Neural progenitor cell (in vitro differentiated cells): Measurements from ENCODE around the gene SCART1. TPM values are rescaled to one million over a fixed set of nuclear protein-coding genes. Genes with fewer than 3 reads are reported as not detected.

Experiments used
- DNase-seq: peaks from one replicate; pipeline ENCODE4 v3.0.0-alpha.2; 2016; ENCODE audit warnings: low spot score
- H2AFZ ChIP-seq: fragments of 200-600 bp; sonication (generic); replicated peaks from 2 replicates; pipeline ENCODE4 v1.6.1; 2016; ENCODE audit warnings: antibody characterized with exemption
- H3F3A ChIP-seq: fragments of 200-600 bp; sonication (generic); 2 replicates; pipeline ENCODE4 v1.6.1; 2016; ENCODE audit warnings: antibody characterized with exemption, low read depth
- H3K27ac ChIP-seq: fragments of 200-600 bp; sonication (generic); 2 replicates; pipeline ENCODE4 v1.5.1; 2016; ENCODE audit warnings: mild to moderate bottlenecking
- H3K27me3 ChIP-seq: fragments of 200-600 bp; sonication (generic); 2 replicates; pipeline ENCODE4 v1.6.1; 2016; ENCODE audit warnings: mild to moderate bottlenecking, moderate library complexity
- H3K36me3 ChIP-seq: fragments of 200-600 bp; sonication (generic); 2 replicates; pipeline ENCODE4 v1.5.1; 2016
- H3K4me1 ChIP-seq: fragments of 200-600 bp; sonication (generic); 2 replicates; pipeline ENCODE4 v1.6.1; 2016; ENCODE audit warnings: mixed run types
- H3K4me2 ChIP-seq: fragments of 200-600 bp; sonication (generic); 2 replicates; pipeline ENCODE4 v1.6.1; 2016
- H3K4me3 ChIP-seq: fragments of 200-600 bp; sonication (generic); 2 replicates; pipeline ENCODE4 v1.5.1; 2016
- H3K79me2 ChIP-seq: fragments of 200-600 bp; sonication (generic); 2 replicates; pipeline ENCODE4 v1.6.1; 2016; ENCODE audit warnings: low read depth
- H3K9ac ChIP-seq: fragments of 200-600 bp; sonication (generic); 2 replicates; pipeline ENCODE4 v1.6.1; 2016
- H3K9me3 ChIP-seq: fragments of 200-600 bp; sonication (generic); 2 replicates; pipeline ENCODE4 v1.5.1; 2016; ENCODE audit warnings: low read depth
- H4K20me1 ChIP-seq: fragments of 200-600 bp; sonication (generic); 2 replicates; pipeline ENCODE4 v1.6.1; 2016; ENCODE audit warnings: low read depth
- H3K27ac Mint-ChIP-seq: 3 replicates; pipeline ENCODE4 v1.8.0; 2021; ENCODE audit warnings: mixed read lengths
- H3K27me3 Mint-ChIP-seq: 2 replicates; pipeline ENCODE4 v1.8.0; 2022; ENCODE audit warnings: low read depth, mild to moderate bottlenecking, inconsistent platforms, moderate library complexity, mixed read lengths; ENCODE audit not compliant: insufficient read depth
- H3K36me3 Mint-ChIP-seq: 3 replicates; pipeline ENCODE4 v1.8.0; 2021; ENCODE audit warnings: mixed read lengths
- H3K4me1 Mint-ChIP-seq: 3 replicates; pipeline ENCODE4 v1.8.0; 2021; ENCODE audit warnings: mixed read lengths
- H3K4me3 Mint-ChIP-seq: 3 replicates; pipeline ENCODE4 v1.8.0; 2021; ENCODE audit warnings: mild to moderate bottlenecking, moderate library complexity, mixed read lengths
- H3K9me3 Mint-ChIP-seq: 3 replicates; pipeline ENCODE4 v1.8.0; 2020; ENCODE audit warnings: mixed read lengths
- CTCF ChIP-seq: fragments of 200-600 bp; sonication (generic); IDR thresholded peaks from 2 replicates; pipeline ENCODE4 v1.5.1; 2017; ENCODE audit warnings: antibody characterized with exemption, mild to moderate bottlenecking
- EZH2 ChIP-seq: fragments of 200-600 bp; sonication (generic); IDR thresholded peaks from 2 replicates; pipeline ENCODE4 v1.6.1; 2017; ENCODE audit warnings: antibody characterized with exemption, mild to moderate bottlenecking, moderate library complexity
- EZH2phosphoT487 ChIP-seq: fragments of 200-600 bp; sonication (generic); IDR thresholded peaks from 2 replicates; pipeline ENCODE4 v1.6.1; 2017; ENCODE audit warnings: antibody characterized with exemption
- total RNA-seq: library from RNA; depleted of rRNA; stranded (reverse); fragments of >200 nt; gene quantifications from 2 replicates; pipeline ENCODE4 v1.2.3, GENCODE V29; 2015; ENCODE audit warnings: low replicate concordance

Gene SCART1
- 0.49 and 1.1 TPM in 2 replicates for total RNA-seq

DNA sequence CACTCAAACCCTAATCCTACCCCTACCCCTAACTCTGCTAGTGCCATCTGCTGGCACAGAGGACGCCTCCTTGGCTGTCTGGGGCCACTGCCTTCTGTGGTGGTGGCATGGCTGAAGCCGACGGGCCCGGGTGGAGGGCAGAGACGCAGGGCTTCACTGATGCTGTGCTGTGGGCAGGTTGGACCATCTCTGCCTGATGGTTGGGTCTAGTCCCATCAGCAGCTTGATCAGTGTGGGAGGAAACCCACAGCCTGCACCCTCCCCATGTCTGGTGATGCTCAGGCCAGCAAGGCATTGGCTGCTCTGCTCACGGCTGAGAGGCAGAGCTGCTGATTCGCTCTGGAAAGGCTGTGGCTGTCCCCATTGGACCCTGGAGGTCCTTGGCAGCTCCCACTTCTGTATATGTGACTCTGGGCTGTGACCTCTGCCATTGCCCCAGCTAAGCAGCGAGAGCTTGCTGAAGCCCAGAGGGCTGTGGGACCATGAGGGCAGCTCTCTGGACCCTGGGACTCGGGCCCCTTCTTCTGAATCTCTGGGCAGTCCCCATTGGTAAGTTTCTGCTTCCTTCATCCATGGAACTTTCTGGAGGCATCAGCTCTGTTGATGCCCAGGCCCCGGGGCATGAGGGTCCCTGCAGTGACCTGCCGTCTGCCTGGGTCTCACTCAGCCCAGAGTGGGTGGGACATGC, at the start of gene SCART1:
Gene SCART1, plus strand, starts transcription at position 430 of the 688 bp plus-strand sequence. Its CDS starts 53 bp downstream, at position 483.
- Histone ChIP-seq H3K4me1 (no peaks in the 10 kb centered on the region), H3K9me3 (peaks cover 11% of the 10 kb centered on the region), H3K79me2 (no peaks in the 10 kb centered on the region), H3K9ac (no peak within 1 kb of the TSS), H4K20me1 (no peaks in the 10 kb centered on the region), H3K4me2 (no peak within 1 kb of the TSS), H3K27ac (no peak within 1 kb of the TSS), H2AFZ (no peak within 1 kb of the TSS), H3K4me3 (no peak within 1 kb of the TSS), H3K36me3 (no peaks in the 10 kb centered on the region), H3K27me3 (no peaks in the 10 kb centered on the region), H3F3A (no peaks in the 10 kb centered on the region)
- no peaks in the 10 kb centered on the region for H3K4me1 Mint-ChIP-seq
- peaks cover 2% of the 10 kb centered on the region for H3K27me3 Mint-ChIP-seq
- TF ChIP-seq EZH2phosphoT487 (no peak), CTCF (no peak), EZH2 (no peak)
- H3K27ac Mint-ChIP-seq, result no peak within 1 kb of the TSS
- no peak within 1 kb of the TSS for H3K4me3 Mint-ChIP-seq
- peaks cover under 1% of the 10 kb centered on the region for H3K36me3 Mint-ChIP-seq
- DNase-seq, result no peak
- H3K9me3 Mint-ChIP-seq, result peaks cover 24% of the 10 kb centered on the region

DNA sequence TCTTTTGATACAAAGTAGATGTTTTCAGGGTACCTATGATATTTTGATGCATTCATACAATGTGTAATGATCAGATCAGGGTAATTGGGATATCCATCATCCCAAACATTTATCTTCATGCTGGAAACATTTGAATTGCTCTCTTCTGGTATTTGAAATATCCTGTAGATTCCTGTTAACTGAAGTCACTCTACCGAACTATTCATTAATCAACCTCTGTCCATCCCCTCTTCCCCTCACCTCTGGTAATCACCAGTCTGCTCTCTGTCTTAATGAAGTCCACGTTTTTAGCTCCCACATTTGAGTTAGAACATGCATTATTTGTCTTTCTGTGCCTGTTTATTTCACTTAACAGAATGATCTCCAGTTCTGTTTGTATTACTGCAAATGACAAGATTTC, 48.5 kb upstream of the SCART1 start:
- Histone ChIP-seq H3K9ac (no peak overlapping the region), H3K79me2 (peaks cover 66% of the 10 kb centered on the region), H3K27me3 (no peaks in the 10 kb centered on the region), H3K9me3 (no peaks in the 10 kb centered on the region), H3K36me3 (peaks cover 27% of the 10 kb centered on the region), H3K4me1 (no peaks in the 10 kb centered on the region), H3F3A (no peaks in the 10 kb centered on the region), H4K20me1 (no peaks in the 10 kb centered on the region), H3K4me3 (no peak overlapping the region), H3K27ac (no peak overlapping the region), H3K4me2 (no peak overlapping the region), H2AFZ (no peak overlapping the region)
- H3K4me3 Mint-ChIP-seq, result no peak overlapping the region
- DNase-seq, result no peak
- H3K36me3 Mint-ChIP-seq, result peaks cover 72% of the 10 kb centered on the region
- H3K27me3 Mint-ChIP-seq, result no peaks in the 10 kb centered on the region
- TF ChIP-seq EZH2, result no peak
- TF ChIP-seq EZH2phosphoT487, result no peak
- no peak for TF ChIP-seq CTCF
- H3K4me1 Mint-ChIP-seq, result no peaks in the 10 kb centered on the region
- H3K9me3 Mint-ChIP-seq, result peaks cover 28% of the 10 kb centered on the region
- no peak overlapping the region for H3K27ac Mint-ChIP-seq

GRCh38 chr10:133405844-133406527, 47.8 kb upstream of the SCART1 start:
- Mint-ChIP-seq H3K9me3 (peaks cover 35% of the 10 kb centered on the region), H3K27ac (no peak overlapping the region), H3K36me3 (peaks cover 75% of the 10 kb centered on the region), H3K27me3 (no peaks in the 10 kb centered on the region), H3K4me3 (no peak overlapping the region), H3K4me1 (no peaks in the 10 kb centered on the region)
- H3K9ac ChIP-seq, result no peak overlapping the region
- no peak for DNase-seq
- no peaks in the 10 kb centered on the region for H3K4me1 ChIP-seq
- no peak overlapping the region for H3K27ac ChIP-seq
- H2AFZ ChIP-seq, result no peak overlapping the region
- no peak overlapping the region for H3K4me3 ChIP-seq
- no peak overlapping the region for H3K4me2 ChIP-seq
- H3K36me3 ChIP-seq, result peaks cover 34% of the 10 kb centered on the region
- peaks cover 3% of the 10 kb centered on the region for H3K9me3 ChIP-seq
- H4K20me1 ChIP-seq, result no peaks in the 10 kb centered on the region
- peaks cover 66% of the 10 kb centered on the region for H3K79me2 ChIP-seq
- no peaks in the 10 kb centered on the region for H3K27me3 ChIP-seq
- no peaks in the 10 kb centered on the region for H3F3A ChIP-seq
- no peak for TF ChIP-seq EZH2phosphoT487
- no peak for TF ChIP-seq CTCF
- no peak for TF ChIP-seq EZH2
